LNCaP clone FGC (cell line): ENCODE data around the gene COMMD7.

Experiments
- DNase-seq: peaks from one replicate; pipeline ENCODE4 v3.0.0-alpha.2; 2011; ENCODE audit warnings: low read depth
- H3K4me3 ChIP-seq: 2 replicates; pipeline ENCODE4 v1.5.1; 2011; ENCODE audit warnings: mild to moderate bottlenecking, low read depth, low read length, control low read depth
- TF ChIP-seq, protein P1 (sequence below): IDR thresholded peaks from 2 replicates; pipeline ENCODE4 v1.5.1; 2012; ENCODE audit warnings: mild to moderate bottlenecking; ENCODE audit not compliant: control insufficient read depth, insufficient read depth; ENCODE audit errors: extremely low read depth

Gene COMMD7

DNA sequence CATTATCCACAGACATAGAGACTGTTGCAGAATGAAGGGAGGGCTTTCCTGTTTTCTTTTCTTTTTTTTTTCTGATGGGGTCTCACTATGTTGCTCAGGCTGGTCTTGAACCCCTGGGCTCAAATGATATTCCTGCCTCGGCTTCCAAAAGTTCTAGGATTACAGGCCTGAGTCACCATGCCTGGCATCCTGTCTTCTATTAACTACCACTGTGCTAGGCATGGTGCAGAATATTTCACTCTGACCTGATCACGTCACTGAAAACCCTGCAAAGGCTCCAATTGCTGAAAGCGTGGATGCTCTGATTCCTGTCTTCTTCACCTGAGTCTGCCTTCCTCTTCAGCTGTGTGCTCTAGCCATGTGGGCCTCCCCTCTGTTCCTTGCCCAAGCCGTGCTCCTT lies 10.5 kb upstream of the COMMD7 start:
- no peak for DNase-seq
- no peak overlapping the region for H3K4me3 ChIP-seq
- TF ChIP-seq, protein P1, sequence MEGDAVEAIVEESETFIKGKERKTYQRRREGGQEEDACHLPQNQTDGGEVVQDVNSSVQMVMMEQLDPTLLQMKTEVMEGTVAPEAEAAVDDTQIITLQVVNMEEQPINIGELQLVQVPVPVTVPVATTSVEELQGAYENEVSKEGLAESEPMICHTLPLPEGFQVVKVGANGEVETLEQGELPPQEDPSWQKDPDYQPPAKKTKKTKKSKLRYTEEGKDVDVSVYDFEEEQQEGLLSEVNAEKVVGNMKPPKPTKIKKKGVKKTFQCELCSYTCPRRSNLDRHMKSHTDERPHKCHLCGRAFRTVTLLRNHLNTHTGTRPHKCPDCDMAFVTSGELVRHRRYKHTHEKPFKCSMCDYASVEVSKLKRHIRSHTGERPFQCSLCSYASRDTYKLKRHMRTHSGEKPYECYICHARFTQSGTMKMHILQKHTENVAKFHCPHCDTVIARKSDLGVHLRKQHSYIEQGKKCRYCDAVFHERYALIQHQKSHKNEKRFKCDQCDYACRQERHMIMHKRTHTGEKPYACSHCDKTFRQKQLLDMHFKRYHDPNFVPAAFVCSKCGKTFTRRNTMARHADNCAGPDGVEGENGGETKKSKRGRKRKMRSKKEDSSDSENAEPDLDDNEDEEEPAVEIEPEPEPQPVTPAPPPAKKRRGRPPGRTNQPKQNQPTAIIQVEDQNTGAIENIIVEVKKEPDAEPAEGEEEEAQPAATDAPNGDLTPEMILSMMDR = no peak

GRCh38 chr20:32752458-32753250 lies 9.4 kb upstream of the COMMD7 start:
- DNase-seq = no peak
- TF ChIP-seq, protein P1 = no peak
- no peak overlapping the region for H3K4me3 ChIP-seq

- no peak overlapping the region for H3K4me3 ChIP-seq
- TF ChIP-seq, protein P1 = no peak
- no peak for DNase-seq
Measured at GRCh38 chr20:32751702-32752457, 8.6 kb upstream of the COMMD7 start.

DNA sequence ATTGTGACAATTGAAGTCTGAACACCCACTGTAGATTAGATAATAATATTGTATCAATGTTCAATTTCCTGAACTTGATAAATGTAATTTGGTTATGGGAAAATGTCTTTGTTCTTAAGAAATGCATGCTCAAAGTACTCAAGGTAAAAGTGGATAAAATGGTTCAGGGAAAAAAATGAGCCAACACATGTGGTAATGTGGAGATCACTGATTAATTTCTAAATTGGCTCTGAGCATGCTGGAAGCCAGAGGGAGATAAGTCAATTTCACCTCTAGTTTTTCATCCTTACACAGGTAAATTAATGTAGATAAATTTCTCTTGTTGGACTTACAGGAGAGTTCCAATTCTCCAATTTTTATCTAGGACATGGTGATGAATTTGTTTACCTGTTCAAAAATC lies 8.0 kb upstream of the COMMD7 start:
- no peak for DNase-seq
- H3K4me3 ChIP-seq = no peak overlapping the region
- TF ChIP-seq, protein P1 = no peak

GRCh38 chr20:32749914-32750637 lies 6.8 kb upstream of the COMMD7 start:
- DNase-seq = no peak
- TF ChIP-seq, protein P1 = no peak
- no peak overlapping the region for H3K4me3 ChIP-seq

DNA sequence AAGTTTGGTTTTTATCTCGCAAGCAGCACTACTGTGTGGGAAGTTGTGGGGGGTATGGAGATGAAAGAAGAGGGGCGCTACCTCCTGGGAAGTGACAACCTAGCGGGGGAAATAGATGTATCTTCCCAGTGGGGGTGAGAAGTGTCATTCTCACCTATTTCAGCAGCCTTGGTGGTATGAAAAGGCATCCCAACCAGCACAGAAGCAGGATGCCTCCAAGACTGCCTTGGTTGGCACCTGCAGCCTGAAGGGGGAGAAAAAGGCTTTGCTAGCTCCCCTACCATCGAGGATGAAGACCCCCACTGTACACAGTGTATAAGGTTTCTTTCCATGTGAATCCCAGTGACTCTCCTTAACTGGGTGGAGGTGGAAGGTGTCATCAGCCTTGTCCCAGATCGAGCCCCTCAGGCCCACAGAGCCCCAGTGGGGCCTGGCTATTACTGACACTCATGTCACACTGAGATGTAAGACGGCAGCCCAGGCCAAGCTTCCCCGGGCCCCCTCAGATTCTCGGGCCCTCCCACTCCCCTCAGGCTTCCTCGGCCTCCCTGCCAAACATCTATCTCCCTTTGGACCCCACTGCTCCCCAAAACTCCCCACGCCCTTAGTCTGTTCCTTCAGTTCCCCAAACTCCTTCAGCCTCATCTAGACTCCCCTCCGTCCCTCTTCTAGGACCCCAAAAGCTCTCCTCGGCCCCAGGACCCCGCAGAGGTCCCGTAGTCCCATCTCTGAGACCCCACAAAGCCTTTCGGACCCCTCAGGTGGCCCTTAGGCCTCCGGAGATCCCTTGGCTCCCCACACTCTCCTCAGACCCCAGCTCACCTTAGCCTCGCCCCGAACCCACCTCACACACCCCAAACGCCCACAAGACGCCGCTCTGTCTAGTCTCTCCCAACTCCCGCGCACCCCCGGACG lies 688 bp downstream of the COMMD7 start:
- DNase-seq = no peak
- TF ChIP-seq, protein P1 = no peak
- H3K4me3 ChIP-seq = peak overlapping the region; percentile 66
